Peyer's patch (tissue), 4 donors: ENCODE data around the gene SEMA3F. TPM values are rescaled to one million over a fixed set of nuclear protein-coding genes. Genes with fewer than 3 reads are reported as not detected.

Experiments
- DNase-seq, 3 donors: peaks; one replicate each; pipeline ENCODE4 v3.0.0-alpha.2; 2017 to 2019
- H3K27ac ChIP-seq, 4 donors: fragments of 200-600 bp; sonication (generic); one replicate each; pipeline ENCODE4 v1.5.1; 2016 to 2019
- H3K27me3 ChIP-seq, 2 donors: fragments of 200-600 bp; sonication (generic); one replicate each; pipeline ENCODE4 v1.5.1; 2019
- H3K36me3 ChIP-seq, 3 donors: fragments of 200-600 bp; sonication (generic); one replicate each; pipeline ENCODE4 v1.5.1; 2016 to 2019
- H3K4me1 ChIP-seq, 4 donors: fragments of 200-600 bp; sonication (generic); one replicate each; pipeline ENCODE4 v1.5.1; 2016 to 2019
- H3K4me3 ChIP-seq, 4 donors: fragments of 200-600 bp; sonication (generic); 1 replicate in 3 of 4; 2 replicates in 1 of 4; pipeline ENCODE4 v1.5.1; 2016 to 2019; ENCODE audit warnings: mild to moderate bottlenecking in 1 of 4
- H3K9me3 ChIP-seq, 4 donors: fragments of 200-600 bp; sonication (generic); one replicate each; pipeline ENCODE4 v1.5.1; 2016 to 2019; ENCODE audit warnings: mild to moderate bottlenecking in 1 of 4
- CTCF ChIP-seq, 6 experiments: fragments of 450-650 bp in 4 of 6; fragments of 200-600 bp in 2 of 6; sonication (generic) in 1 of 6; IDR thresholded peaks; one replicate each; pipeline ENCODE4 v1.5.1; 2017 to 2019; ENCODE audit warnings: antibody characterized with exemption in 6 of 6, mild to moderate bottlenecking in 3 of 6, moderate library complexity in 1 of 6
- POLR2A ChIP-seq, 2 donors: fragments of 450-650 bp; IDR thresholded peaks; one replicate each; pipeline ENCODE4 v1.5.1; 2017; ENCODE audit warnings: antibody characterized with exemption in 2 of 2, mild to moderate bottlenecking in 2 of 2, moderate library complexity in 2 of 2
- total RNA-seq, 4 donors: library from RNA; depleted of rRNA; stranded (reverse); fragments of >200 nt; gene quantifications; one replicate each; pipeline ENCODE4 v1.1.0, GENCODE V29; 2016

Gene SEMA3F
- total RNA-seq, 4 donors from 2014 or later = 21.2 to 41.0 (median 23.2) TPM

DNA sequence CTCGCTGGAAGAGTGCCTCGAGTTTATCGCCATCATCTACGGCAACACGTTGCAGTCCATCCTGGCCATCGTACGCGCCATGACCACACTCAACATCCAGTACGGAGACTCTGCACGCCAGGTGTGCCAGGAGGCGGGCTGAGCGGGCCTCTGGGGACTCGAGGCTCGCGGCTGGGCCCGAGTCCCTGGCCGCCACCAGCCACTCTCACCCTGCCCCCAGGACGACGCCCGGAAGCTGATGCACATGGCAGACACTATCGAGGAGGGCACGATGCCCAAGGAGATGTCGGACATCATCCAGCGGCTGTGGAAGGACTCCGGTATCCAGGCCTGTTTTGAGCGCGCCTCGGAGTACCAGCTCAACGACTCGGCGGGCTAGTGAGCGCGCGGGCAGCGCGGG is 38.2 kb downstream of the SEMA3F start:
- Histone ChIP-seq H3K27me3 (peaks cover 0 to 16% of the 10 kb centered on the region in 2 donors), H3K4me3 (no peak overlapping the region)
- TF ChIP-seq POLR2A (IDR thresholded peaks at IDR 0.05) (no peak), CTCF (IDR thresholded peaks at IDR 0.05) (no peak)

GRCh38 chr3:50193746-50194127 is 38.6 kb downstream of the SEMA3F start:
- Histone ChIP-seq H3K27me3 (peaks cover 0 to 16% of the 10 kb centered on the region in 2 donors), H3K9me3 (no peaks in the 10 kb centered on the region), H3K36me3 (no peaks in the 10 kb centered on the region), H3K4me1 (peaks cover 0 to 27% (median 9%) of the 10 kb centered on the region in 4 donors), H3K4me3 (no peak overlapping the region), H3K27ac (no peak overlapping the region)
- TF ChIP-seq CTCF (IDR thresholded peaks at IDR 0.05) (no peak), POLR2A (IDR thresholded peaks at IDR 0.05) (no peak)
- DNase-seq = no peak

More for the DNA sequence above, 38.2 kb downstream of the SEMA3F start:
- no peak overlapping the region for H3K27ac ChIP-seq
- no peaks in the 10 kb centered on the region for H3K9me3 ChIP-seq
- no peak for DNase-seq
- peaks cover 0 to 27% (median 9%) of the 10 kb centered on the region in 4 donors for H3K4me1 ChIP-seq
- no peaks in the 10 kb centered on the region for H3K36me3 ChIP-seq

DNA sequence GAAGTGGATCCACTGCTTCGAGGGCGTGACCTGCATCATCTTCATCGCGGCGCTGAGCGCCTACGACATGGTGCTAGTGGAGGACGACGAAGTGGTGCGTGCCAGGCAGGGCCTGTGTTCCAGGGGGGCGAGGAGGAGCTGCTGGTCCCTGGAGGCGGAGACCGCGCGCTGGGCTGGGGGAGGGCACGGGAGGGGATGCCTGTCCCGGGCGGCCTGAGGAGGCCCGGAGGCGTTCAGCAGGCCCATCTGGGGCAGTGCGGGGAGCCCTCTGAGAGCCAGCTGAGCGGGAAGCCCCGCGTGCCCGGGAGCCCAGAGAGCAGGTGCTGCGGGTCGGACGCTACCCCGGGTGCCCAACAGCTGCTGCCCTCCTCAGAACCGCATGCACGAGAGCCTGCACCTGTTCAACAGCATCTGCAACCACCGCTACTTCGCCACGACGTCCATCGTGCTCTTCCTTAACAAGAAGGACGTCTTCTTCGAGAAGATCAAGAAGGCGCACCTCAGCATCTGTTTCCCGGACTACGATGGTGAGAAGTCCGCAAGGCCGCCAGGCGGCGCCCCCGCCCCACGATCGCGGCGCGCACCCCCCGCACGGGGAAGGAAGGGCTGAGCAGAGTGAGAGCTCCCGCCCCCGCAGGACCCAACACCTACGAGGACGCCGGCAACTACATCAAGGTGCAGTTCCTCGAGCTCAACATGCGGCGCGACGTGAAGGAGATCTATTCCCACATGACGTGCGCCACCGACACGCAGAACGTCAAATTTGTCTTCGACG is 39.2 kb downstream of the SEMA3F start:
- H3K4me1 ChIP-seq = peaks cover 0 to 27% (median 9%) of the 10 kb centered on the region in 4 donors
- peak overlapping the region in 2 of 4 donors; percentile 4 to 12 for H3K4me3 ChIP-seq
- H3K36me3 ChIP-seq = no peaks in the 10 kb centered on the region
- H3K27me3 ChIP-seq = peaks cover 0 to 16% of the 10 kb centered on the region in 2 donors
- peak; percentile 75 to 86 (median 75) for DNase-seq
- H3K9me3 ChIP-seq = no peaks in the 10 kb centered on the region
- H3K27ac ChIP-seq = no peak overlapping the region
- no peak for TF ChIP-seq POLR2A (IDR thresholded peaks at IDR 0.05)
- TF ChIP-seq CTCF (IDR thresholded peaks at IDR 0.05) = peak; percentile 63 to 85 (median 80)

DNA sequence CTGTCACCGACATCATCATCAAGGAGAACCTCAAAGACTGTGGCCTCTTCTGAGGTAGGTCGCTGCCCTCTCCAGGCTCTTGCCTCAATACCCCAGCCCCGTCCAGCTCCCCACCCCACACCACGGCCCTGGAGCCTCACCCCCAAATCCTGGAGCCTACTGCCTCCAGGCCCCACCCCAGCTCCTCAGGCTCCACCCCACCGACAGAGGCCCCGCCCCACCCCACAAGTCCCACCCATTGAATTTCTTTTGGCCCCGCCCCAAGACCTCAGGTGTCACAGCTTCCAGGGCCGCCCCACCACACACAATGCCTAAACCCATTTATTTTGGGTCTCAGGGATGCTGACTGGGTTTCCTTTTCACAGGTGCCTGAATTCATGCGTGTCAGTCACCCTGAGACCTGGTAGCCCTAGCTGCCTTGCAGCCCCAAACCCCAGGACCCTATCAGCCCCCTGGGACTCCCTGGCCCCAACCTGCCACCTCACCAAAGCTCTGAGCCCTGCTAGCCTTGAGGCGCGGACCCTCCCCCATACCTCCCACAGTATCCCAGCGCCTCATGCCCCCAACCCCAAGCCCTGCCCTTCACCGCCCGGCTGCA is 39.9 kb downstream of the SEMA3F start:
- peak in 1 of 3 donors; percentile 27 for DNase-seq
- H3K4me1 ChIP-seq = peaks cover 0 to 27% (median 9%) of the 10 kb centered on the region in 4 donors
- no peak overlapping the region for H3K27ac ChIP-seq
- H3K4me3 ChIP-seq = peak overlapping the region in 1 of 4 donors; percentile 4
- H3K36me3 ChIP-seq = no peaks in the 10 kb centered on the region
- H3K27me3 ChIP-seq = peaks cover 0 to 16% of the 10 kb centered on the region in 2 donors
- no peaks in the 10 kb centered on the region for H3K9me3 ChIP-seq
- TF ChIP-seq CTCF (IDR thresholded peaks at IDR 0.05) = no peak
- TF ChIP-seq POLR2A (IDR thresholded peaks at IDR 0.05) = no peak

- Histone ChIP-seq H3K4me1 (peaks cover 0 to 27% (median 9%) of the 10 kb centered on the region in 4 donors), H3K36me3 (no peaks in the 10 kb centered on the region), H3K4me3 (no peak overlapping the region), H3K27ac (no peak overlapping the region), H3K27me3 (peaks cover 0 to 16% of the 10 kb centered on the region in 2 donors), H3K9me3 (no peaks in the 10 kb centered on the region)
- DNase-seq = no peak
- TF ChIP-seq POLR2A (IDR thresholded peaks at IDR 0.05) = no peak
- no peak for TF ChIP-seq CTCF (IDR thresholded peaks at IDR 0.05)
Observed at GRCh38 chr3:50195501-50196252, 40.6 kb downstream of the SEMA3F start.
